SIG-M5 (cell line): ENCODE measurements around the gene SPRR2A.
"Not testable (repeated sequence)": the region's sequence is repeated elsewhere in the genome, so short reads cannot be mapped to it uniquely, and the experiment has no call there.

Experiments used
- DNase-seq: peaks from one replicate; lab custom pipeline; 2025; lab: John Stamatoyannopoulos, UW

SPRR2A gene

GRCh38 chr1:153024413-153024812 lies 32.9 kb downstream of the SPRR2A start:
- no peak for DNase-seq

- no peak for DNase-seq
These were observed 34.2 kb downstream of the SPRR2A start for GRCh38 chr1:153023109-153023508.

- DNase-seq = not testable (repeated sequence)
These were observed 35.0 kb downstream of the SPRR2A start for GRCh38 chr1:153022340-153022739.

- DNase-seq = not testable (repeated sequence)
These were observed 35.5 kb downstream of the SPRR2A start for GRCh38 chr1:153021829-153022228.

GRCh38 chr1:153011235-153011758 lies 46.0 kb downstream of the SPRR2A start:
- DNase-seq = not testable (repeated sequence)
